Erythroblast (primary cell): Measurements from ENCODE around the gene DLX5.

ENCODE experiments used
- DNase-seq, 2 experiments: peaks; one replicate each; lab custom pipeline; 2025; lab: John Stamatoyannopoulos, UW
- GATA1 ChIP-seq: IDR thresholded peaks from 2 replicates; pipeline ENCODE4 v1.6.1; 2011; ENCODE audit warnings: low read depth, mild to moderate bottlenecking, control low read depth, low read length, moderate library complexity
- POLR2A ChIP-seq: IDR thresholded peaks from 2 replicates; pipeline ENCODE4 v1.6.1; 2011; ENCODE audit warnings: mild to moderate bottlenecking, low read length

Gene DLX5

DNA sequence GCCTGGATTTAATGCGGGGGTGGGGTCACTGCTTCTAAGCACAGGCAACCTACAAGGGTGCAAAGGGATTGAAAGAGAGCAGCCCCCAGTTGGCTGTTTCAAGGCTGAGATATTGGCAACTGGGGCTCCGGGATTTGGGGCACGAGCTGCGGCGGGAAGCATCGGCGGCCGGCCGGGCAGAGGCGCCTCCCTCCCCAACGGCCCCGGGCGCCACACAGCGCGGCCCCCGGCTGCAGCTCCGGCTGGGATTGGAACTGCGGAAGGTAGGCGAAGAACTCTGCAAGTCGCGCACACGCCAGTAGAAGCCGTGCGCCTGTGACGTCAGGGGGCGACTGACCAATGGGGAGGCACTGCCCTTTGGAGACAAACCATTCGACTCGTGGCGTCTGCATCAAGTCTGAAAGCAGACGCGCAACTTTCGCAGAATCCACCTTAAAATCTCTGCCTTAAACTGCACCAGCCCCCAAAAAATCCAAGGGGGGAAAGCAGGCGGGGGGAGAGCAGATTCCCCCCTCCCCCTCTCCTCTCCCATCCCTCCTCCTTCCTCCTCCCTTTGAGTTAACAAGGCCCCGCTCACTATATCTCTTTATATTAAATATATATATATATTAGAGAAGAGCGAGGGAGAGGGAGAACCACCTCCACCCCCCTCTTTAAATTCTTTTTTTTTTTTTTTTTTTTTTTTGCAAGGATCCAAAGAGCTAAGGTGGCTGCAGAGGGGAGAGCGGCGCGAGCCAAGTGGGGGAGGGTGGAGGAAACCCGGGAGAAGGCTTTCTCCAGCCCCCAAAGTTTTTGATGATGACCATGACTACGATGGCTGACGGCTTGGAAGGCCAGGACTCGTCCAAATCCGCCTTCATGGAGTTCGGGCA, 19.2 kb downstream of the DLX5 start, which contains the start of gene DLX6:
TSS of gene DLX6 (plus strand) at position 371 of the 872 bp plus-strand sequence. CDS start at position 796, 425 bp downstream.
- no peak for TF ChIP-seq GATA1
- no peak for TF ChIP-seq POLR2A
- peak; percentile 12 for DNase-seq

DNA sequence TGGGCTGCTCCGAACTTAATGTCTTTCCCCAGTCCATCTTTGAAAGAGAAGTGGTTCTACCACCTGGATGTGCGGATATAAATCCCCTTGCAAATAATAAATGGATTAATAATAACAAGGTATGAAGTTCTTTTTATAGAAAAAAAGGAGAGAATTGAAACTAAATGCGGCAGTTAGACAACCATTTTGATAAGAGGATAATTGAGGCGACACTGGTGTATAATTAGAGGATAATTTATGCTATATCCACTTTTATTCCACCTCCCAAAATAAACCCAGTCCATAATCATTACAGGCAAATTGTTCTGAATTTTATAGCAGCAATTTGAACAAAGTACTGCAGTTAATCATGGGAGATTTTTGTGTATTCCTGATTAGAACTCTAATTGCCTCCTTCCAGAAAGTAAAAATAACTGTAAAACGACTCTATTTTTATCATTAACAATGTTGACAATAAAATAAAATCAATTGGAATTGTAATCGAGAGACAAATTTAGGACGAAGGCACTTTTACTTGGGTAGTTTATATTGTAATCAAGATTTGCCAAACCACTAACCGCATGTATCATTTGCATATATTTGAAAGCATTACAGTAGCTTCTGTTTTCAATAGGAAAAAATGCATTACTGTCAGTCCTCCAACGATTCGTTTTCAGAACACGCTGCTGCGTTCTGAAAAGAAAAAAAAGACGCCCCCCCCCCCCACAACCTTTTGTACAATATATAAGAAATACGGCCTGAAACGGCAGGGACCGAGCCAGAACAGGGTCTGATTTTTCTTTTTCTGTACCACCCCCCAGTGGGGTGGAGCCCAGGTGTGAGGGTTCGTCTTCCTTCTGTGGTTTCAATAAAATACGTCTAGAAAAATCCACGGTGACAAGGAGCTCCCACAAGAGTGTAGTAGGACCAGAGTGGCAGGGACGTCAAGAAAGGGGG, 20.1 kb downstream of the DLX5 start:
- DNase-seq, result no peak
- TF ChIP-seq POLR2A, result no peak
- no peak for TF ChIP-seq GATA1

DNA sequence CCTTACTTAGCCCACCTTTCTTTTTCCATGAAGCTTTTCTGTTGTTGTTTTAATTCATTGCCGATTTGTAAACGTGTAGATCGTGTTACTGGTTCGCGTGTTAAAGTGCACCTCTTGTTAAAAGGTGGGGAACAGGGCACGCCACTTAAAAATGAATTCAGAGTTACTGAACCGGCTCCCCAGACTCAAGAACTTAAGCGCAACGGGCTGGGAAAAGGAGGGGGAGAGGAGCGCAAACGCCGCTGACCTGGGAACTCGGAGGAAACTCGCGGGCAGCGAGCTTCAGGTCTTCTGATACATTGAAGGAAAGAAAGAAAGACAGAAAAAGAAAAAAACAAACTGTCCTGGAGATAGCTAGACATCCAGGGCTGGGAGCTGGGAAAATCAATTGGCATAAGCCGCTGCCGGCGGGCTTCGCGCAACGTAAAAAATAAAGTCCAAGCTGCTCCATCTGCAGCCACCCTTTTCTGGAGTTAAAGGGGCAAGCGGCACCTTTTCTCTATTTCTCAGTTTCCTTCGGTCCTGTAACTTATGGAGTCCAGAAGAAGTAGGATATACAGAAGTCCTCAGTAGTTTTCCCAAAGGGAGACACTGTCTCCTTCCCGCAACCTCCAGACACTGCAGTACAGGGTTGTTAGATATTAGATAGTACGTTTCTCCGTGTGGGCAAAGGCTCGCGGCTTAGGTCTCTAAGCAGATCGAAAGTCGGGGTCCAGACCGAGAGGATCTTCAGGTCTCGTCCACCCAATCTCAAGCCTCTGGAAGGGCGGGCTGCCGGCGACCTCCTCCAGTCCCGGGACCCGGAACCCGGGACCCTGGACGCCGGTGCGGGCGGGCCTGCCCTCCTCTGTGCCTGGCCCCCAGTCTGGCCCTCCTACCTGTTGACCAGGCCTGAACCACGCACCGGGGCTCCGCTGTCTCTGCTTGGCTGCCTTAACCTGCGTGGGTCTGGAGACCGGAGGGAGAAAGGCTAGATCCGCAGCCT, 21.1 kb downstream of the DLX5 start:
- DNase-seq, result no peak
- TF ChIP-seq POLR2A (no peak), GATA1 (no peak)

DNA sequence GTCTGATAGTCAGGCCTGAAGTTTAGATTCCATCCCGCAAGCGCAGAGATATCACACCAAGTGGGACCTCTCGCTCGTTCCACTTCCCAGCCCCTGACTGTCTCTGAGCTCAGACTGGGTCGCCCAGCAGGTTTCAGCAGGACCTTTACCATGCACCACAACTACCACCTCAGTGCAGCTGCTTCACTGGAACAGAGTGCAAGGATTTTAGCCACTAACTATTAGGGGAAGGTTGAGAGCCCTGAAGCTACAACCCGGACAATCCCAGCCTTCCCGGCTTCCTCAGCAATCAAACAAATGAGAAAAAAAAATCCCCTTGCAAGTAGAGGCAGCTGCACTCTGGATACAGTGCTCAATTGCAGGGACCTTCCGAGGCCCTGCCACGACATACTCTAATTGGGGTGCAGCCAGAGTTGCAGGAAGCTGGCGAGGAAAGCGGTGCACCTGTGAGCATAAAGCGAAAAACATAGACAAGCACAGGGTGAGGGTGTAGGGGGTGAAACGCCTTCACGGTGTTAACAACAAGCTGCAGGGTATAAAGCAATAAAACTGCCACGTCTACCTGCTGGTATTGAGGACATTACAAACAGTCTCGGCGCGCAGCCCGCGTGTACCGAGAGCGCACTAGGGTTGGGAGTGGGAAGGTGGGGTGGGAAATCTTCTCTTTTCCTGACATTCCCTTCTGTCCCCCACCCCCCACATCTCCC, 21.9 kb downstream of the DLX5 start:
- no peak for DNase-seq
- TF ChIP-seq POLR2A (no peak), GATA1 (no peak)

GRCh38 chr7:97001656-97002554, 22.7 kb downstream of the DLX5 start:
- no peak for TF ChIP-seq POLR2A
- no peak for TF ChIP-seq GATA1
- no peak for DNase-seq

GRCh38 chr7:97001221-97001620, 23.4 kb downstream of the DLX5 start:
- no peak for DNase-seq

DNA sequence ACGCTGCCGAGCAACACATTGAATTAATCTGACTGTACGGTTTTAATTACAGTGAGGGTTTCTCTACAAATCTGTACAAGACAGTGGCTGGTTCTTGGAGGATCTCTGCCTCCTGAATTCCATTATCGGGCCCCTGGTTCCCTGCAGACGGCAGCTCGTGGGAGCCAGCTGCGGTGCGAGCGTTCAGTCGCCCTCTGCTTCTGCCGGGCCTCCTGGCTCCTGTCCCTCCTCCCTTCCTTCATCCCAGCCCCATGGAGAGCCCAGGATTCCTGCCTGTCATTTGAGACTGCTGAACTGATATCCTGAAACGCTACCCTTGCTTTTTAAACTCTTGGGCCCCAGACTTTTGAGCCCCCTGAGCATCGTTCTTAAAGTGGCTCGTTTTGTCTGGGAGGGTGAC, 25.9 kb downstream of the DLX5 start:
- no peak for TF ChIP-seq POLR2A
- no peak for TF ChIP-seq GATA1

More at GRCh38 chr7:97001221-97001620, 23.4 kb downstream of the DLX5 start:
- no peak for TF ChIP-seq POLR2A
- TF ChIP-seq GATA1, result no peak

GRCh38 chr7:96998333-96998732, 26.3 kb downstream of the DLX5 start:
- DNase-seq, result no peak
- TF ChIP-seq POLR2A (no peak), GATA1 (no peak)

More for the DNA sequence above, 25.9 kb downstream of the DLX5 start:
- DNase-seq, result no peak

GRCh38 chr7:96997512-96998032, 27.1 kb downstream of the DLX5 start:
- TF ChIP-seq GATA1 (no peak), POLR2A (no peak)
- no peak for DNase-seq

- TF ChIP-seq POLR2A (no peak), GATA1 (no peak)
- DNase-seq, result no peak
These were observed 27.6 kb downstream of the DLX5 start for GRCh38 chr7:96996958-96997511.
